HepG2 (cell line): Measurements from ENCODE around the gene BAZ1B. TPM values are rescaled to one million over a fixed set of nuclear protein-coding genes. Genes with fewer than 3 reads are reported as not detected.

Experiments used
- ATRX ChIP-seq: sonication (generic); formaldehyde crosslinking; IDR thresholded peaks from 2 replicates; pipeline ENCODE4 v1.4.0; 2020; ENCODE audit warnings: missing genetic modification reagents, borderline replicate concordance
- HOXA9 ChIP-seq: sonication (generic); formaldehyde crosslinking; IDR thresholded peaks from 2 replicates; pipeline ENCODE4 v1.8.1; 2022; ENCODE audit warnings: missing genetic modification reagents, mild to moderate bottlenecking, moderate library complexity, borderline replicate concordance
- ZKSCAN8 ChIP-seq: IDR thresholded peaks from 2 replicates; pipeline ENCODE4 v1.6.1; 2016; ENCODE audit warnings: borderline replicate concordance, missing genetic modification reagents, missing compliant biosample characterization
- ZNF225 ChIP-seq: sonication (generic); formaldehyde crosslinking; IDR thresholded peaks from 2 replicates; pipeline ENCODE4 v1.4.0; 2020; ENCODE audit warnings: mild to moderate bottlenecking, missing genetic modification reagents
- ZNF556 ChIP-seq: sonication (generic); formaldehyde crosslinking; IDR thresholded peaks from 2 replicates; pipeline ENCODE4 v1.4.0; 2020; ENCODE audit warnings: mild to moderate bottlenecking, missing genetic modification reagents, borderline replicate concordance
- ZNF569 ChIP-seq: sonication (generic); formaldehyde crosslinking; IDR thresholded peaks from 2 replicates; pipeline ENCODE4 v1.5.0; 2020; ENCODE audit warnings: mild to moderate bottlenecking, missing genetic modification reagents, moderate library complexity, borderline replicate concordance
- polyA plus RNA-seq, 8 experiments: library from polyadenylated mRNA; depleted of rRNA in 3 of 8; stranded (reverse) in 7 of 8; unstranded in 1 of 8; fragments of >200 nt; fragmentation: Illumina TruSeq in 4 of 8; extraction: Trizol in 4 of 8; gene quantifications; 2 replicates each; pipeline versions ENCODE4 v1.2.1 to v1.2.3, GENCODE V29; 2011 to 2016; ENCODE audit warnings: low read depth in 4 of 8, missing spikeins in 1 of 8, mixed read lengths in 1 of 8; ENCODE audit not compliant: insufficient read depth in 1 of 8
- total RNA-seq, 5 experiments: library from RNA; depleted of rRNA; stranded (reverse); fragments of >200 nt; fragmentation: Illumina TruSeq; extraction: Trizol; gene quantifications; 2 replicates each; pipeline ENCODE4 v1.2.3, GENCODE V29; 2016; ENCODE audit warnings: low read depth in 1 of 5
- TF ChIP-seq, protein P1 (sequence below): sonication (generic); IDR thresholded peaks from 2 replicates; pipeline ENCODE4 v1.6.1; 2016; ENCODE audit warnings: low read depth, borderline replicate concordance
- TF ChIP-seq, protein P2 (sequence below): sonication (generic); formaldehyde crosslinking; IDR thresholded peaks from 2 replicates; pipeline ENCODE4 v1.9.0; 2021; ENCODE audit warnings: missing genetic modification reagents, borderline replicate concordance
- TF ChIP-seq, protein P3 (sequence below): sonication (generic); formaldehyde crosslinking; conservative IDR thresholded peaks from 2 replicates; pipeline ENCODE4 v1.4.0; 2020; ENCODE audit warnings: missing genetic modification reagents
- TF ChIP-seq, protein P4 (sequence below): sonication (generic); formaldehyde crosslinking; IDR thresholded peaks from 2 replicates; pipeline ENCODE4 v1.4.0; 2020; ENCODE audit warnings: mild to moderate bottlenecking, missing genetic modification reagents

BAZ1B gene
- total and polyA plus RNA-seq, 2 of the 13 experiments (the other 11 are each of a cell fraction or from before 2014, with no cell fraction given), result 18.6 to 69.4 TPM

DNA sequence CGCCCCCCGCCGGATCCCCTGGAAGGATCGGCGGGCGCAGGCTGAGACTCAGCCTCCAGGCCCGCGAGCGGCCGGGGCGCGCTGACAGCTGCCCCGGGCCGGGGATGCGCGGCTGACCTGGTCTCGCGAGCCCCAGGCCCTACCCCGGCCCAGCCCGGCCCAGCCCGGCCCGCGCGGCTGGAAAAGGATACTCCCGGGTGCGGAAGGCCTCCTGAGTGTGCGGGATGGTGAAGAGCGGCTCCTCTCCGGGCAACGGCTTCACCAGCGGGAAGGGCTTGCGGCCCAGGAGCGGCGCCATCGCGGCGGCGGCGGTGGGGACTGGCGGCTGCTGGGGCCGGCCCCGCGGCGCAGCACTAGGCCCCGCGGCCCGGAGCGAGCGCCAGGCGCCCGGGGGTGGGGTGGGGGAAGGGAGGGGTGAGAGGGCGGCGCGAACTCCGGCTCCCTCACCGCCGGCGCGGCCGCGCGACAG lies 423 bp downstream of the BAZ1B start (continued):
- no peak for TF ChIP-seq HOXA9
- TF ChIP-seq ATRX, result no peak
- no peak for TF ChIP-seq ZNF556 (CRISPR knock-in tag)
- no peak for TF ChIP-seq ZNF225 (CRISPR knock-in tag)
- no peak for TF ChIP-seq ZNF569 (CRISPR knock-in tag)
- TF ChIP-seq, protein P1, sequence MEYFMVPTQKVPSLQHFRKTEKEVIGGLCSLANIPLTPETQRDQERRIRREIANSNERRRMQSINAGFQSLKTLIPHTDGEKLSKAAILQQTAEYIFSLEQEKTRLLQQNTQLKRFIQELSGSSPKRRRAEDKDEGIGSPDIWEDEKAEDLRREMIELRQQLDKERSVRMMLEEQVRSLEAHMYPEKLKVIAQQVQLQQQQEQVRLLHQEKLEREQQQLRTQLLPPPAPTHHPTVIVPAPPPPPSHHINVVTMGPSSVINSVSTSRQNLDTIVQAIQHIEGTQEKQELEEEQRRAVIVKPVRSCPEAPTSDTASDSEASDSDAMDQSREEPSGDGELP, result no peak
- TF ChIP-seq, protein P2, sequence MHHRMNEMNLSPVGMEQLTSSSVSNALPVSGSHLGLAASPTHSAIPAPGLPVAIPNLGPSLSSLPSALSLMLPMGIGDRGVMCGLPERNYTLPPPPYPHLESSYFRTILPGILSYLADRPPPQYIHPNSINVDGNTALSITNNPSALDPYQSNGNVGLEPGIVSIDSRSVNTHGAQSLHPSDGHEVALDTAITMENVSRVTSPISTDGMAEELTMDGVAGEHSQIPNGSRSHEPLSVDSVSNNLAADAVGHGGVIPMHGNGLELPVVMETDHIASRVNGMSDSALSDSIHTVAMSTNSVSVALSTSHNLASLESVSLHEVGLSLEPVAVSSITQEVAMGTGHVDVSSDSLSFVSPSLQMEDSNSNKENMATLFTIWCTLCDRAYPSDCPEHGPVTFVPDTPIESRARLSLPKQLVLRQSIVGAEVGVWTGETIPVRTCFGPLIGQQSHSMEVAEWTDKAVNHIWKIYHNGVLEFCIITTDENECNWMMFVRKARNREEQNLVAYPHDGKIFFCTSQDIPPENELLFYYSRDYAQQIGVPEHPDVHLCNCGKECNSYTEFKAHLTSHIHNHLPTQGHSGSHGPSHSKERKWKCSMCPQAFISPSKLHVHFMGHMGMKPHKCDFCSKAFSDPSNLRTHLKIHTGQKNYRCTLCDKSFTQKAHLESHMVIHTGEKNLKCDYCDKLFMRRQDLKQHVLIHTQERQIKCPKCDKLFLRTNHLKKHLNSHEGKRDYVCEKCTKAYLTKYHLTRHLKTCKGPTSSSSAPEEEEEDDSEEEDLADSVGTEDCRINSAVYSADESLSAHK (CRISPR knock-in tag), result no peak
- TF ChIP-seq, protein P3, sequence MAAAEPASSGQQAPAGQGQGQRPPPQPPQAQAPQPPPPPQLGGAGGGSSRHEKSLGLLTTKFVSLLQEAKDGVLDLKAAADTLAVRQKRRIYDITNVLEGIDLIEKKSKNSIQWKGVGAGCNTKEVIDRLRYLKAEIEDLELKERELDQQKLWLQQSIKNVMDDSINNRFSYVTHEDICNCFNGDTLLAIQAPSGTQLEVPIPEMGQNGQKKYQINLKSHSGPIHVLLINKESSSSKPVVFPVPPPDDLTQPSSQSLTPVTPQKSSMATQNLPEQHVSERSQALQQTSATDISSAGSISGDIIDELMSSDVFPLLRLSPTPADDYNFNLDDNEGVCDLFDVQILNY (CRISPR knock-in tag), result 0 out of 2 replicates have a peak, but pooled peaks have one; percentile 10
- no peak for TF ChIP-seq ZKSCAN8
- TF ChIP-seq, protein P4, sequence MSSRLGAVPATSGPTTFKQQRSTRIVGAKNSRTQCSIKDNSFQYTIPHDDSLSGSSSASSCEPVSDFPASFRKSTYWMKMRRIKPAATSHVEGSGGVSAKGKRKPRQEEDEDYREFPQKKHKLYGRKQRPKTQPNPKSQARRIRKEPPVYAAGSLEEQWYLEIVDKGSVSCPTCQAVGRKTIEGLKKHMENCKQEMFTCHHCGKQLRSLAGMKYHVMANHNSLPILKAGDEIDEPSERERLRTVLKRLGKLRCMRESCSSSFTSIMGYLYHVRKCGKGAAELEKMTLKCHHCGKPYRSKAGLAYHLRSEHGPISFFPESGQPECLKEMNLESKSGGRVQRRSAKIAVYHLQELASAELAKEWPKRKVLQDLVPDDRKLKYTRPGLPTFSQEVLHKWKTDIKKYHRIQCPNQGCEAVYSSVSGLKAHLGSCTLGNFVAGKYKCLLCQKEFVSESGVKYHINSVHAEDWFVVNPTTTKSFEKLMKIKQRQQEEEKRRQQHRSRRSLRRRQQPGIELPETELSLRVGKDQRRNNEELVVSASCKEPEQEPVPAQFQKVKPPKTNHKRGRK (CRISPR knock-in tag), result no peak
